WERI-Rb-1 (cell line): ENCODE measurements around the gene METAP1.

ENCODE experiments used
- DNase-seq: peaks from one replicate; pipeline ENCODE4 v3.0.0-alpha.2; 2020
- H3K27ac ChIP-seq: fragments of 250-450 bp; sonication (Bioruptor Pico); 2 replicates; pipeline ENCODE4 v1.5.1; 2020; ENCODE audit warnings: mild to moderate bottlenecking, moderate library complexity
- H3K27me3 ChIP-seq: fragments of 250-450 bp; sonication (Bioruptor Pico); 2 replicates; pipeline ENCODE4 v1.5.1; 2021; ENCODE audit warnings: mild to moderate bottlenecking, low read depth, moderate library complexity; ENCODE audit not compliant: insufficient read depth, severe bottlenecking
- H3K36me3 ChIP-seq: fragments of 250-450 bp; sonication (Bioruptor Pico); 2 replicates; pipeline ENCODE4 v1.5.1; 2020; ENCODE audit warnings: mild to moderate bottlenecking, moderate library complexity
- H3K4me3 ChIP-seq: 2 replicates; pipeline ENCODE4 v1.5.1; 2011; ENCODE audit warnings: low read depth, mild to moderate bottlenecking, control low read depth, low read length
- H3K9me3 ChIP-seq: fragments of 250-450 bp; sonication (Bioruptor Pico); 2 replicates; pipeline ENCODE4 v1.5.1; 2021; ENCODE audit warnings: mild to moderate bottlenecking, moderate library complexity; ENCODE audit not compliant: severe bottlenecking
- CTCF ChIP-seq: IDR thresholded peaks from 2 replicates; pipeline ENCODE4 v1.5.1; 2011; ENCODE audit warnings: low read depth, mild to moderate bottlenecking, control low read depth, inconsistent platforms, low read length

METAP1 gene

GRCh38 chr4:99028187-99028586, 32.7 kb downstream of the METAP1 start:
- no peaks in the 10 kb centered on the region for H3K27me3 ChIP-seq
- no peak overlapping the region for H3K27ac ChIP-seq
- no peak overlapping the region for H3K4me3 ChIP-seq
- H3K9me3 ChIP-seq: no peaks in the 10 kb centered on the region
- DNase-seq: no peak
- no peak for TF ChIP-seq CTCF
- peaks cover 8% of the 10 kb centered on the region for H3K36me3 ChIP-seq

- no peak for TF ChIP-seq CTCF
- H3K27ac ChIP-seq: no peak overlapping the region
- H3K27me3 ChIP-seq: no peaks in the 10 kb centered on the region
Measured at GRCh38 chr4:99029018-99029735, 33.7 kb downstream of the METAP1 start.

GRCh38 chr4:99029852-99030251, 34.3 kb downstream of the METAP1 start:
- no peaks in the 10 kb centered on the region for H3K9me3 ChIP-seq
- no peak for TF ChIP-seq CTCF
- no peak for DNase-seq
- H3K27me3 ChIP-seq: no peaks in the 10 kb centered on the region
- H3K27ac ChIP-seq: no peak overlapping the region
- H3K4me3 ChIP-seq: no peak overlapping the region
- peaks cover 8% of the 10 kb centered on the region for H3K36me3 ChIP-seq

More at GRCh38 chr4:99029018-99029735, 33.7 kb downstream of the METAP1 start:
- no peaks in the 10 kb centered on the region for H3K9me3 ChIP-seq
- DNase-seq: no peak
- peaks cover 8% of the 10 kb centered on the region for H3K36me3 ChIP-seq
- no peak overlapping the region for H3K4me3 ChIP-seq

GRCh38 chr4:99033956-99034355, 38.4 kb downstream of the METAP1 start:
- peaks cover 8% of the 10 kb centered on the region for H3K36me3 ChIP-seq
- no peak overlapping the region for H3K4me3 ChIP-seq
- DNase-seq: no peak
- TF ChIP-seq CTCF: no peak
- no peaks in the 10 kb centered on the region for H3K27me3 ChIP-seq
- H3K9me3 ChIP-seq: no peaks in the 10 kb centered on the region
- H3K27ac ChIP-seq: no peak overlapping the region

- Histone ChIP-seq H3K27me3 (no peaks in the 10 kb centered on the region), H3K36me3 (peaks cover 4% of the 10 kb centered on the region), H3K4me3 (no peak overlapping the region), H3K27ac (no peak overlapping the region), H3K9me3 (no peaks in the 10 kb centered on the region)
- no peak for TF ChIP-seq CTCF
- DNase-seq: no peak
Measured at GRCh38 chr4:99038213-99038612, 42.7 kb downstream of the METAP1 start.

- no peak overlapping the region for H3K4me3 ChIP-seq
- no peaks in the 10 kb centered on the region for H3K27me3 ChIP-seq
- H3K27ac ChIP-seq: no peak overlapping the region
- H3K9me3 ChIP-seq: no peaks in the 10 kb centered on the region
- no peak for TF ChIP-seq CTCF
- H3K36me3 ChIP-seq: peaks cover 24% of the 10 kb centered on the region
- DNase-seq: no peak
Measured at GRCh38 chr4:99043346-99043745, 47.8 kb downstream of the METAP1 start.
